NCI-H1436 treated with DMSO at 0.1 percent for 48 hours (cell line): ENCODE data around the gene CNDP1.

Source experiments
- DNase-seq: peaks from one replicate; lab custom pipeline; 2025; lab: John Stamatoyannopoulos, UW

Gene CNDP1

GRCh38 chr18:74507097-74507881 is 27.0 kb upstream of the CNDP1 start:
- DNase-seq = no peak

GRCh38 chr18:74507927-74508326 is 26.4 kb upstream of the CNDP1 start:
- no peak for DNase-seq

- DNase-seq = no peak
These were observed 25.9 kb upstream of the CNDP1 start for GRCh38 chr18:74508366-74508765.

- no peak for DNase-seq
These were observed 25.5 kb upstream of the CNDP1 start for GRCh38 chr18:74508821-74509225.

GRCh38 chr18:74509856-74510769 is 24.2 kb upstream of the CNDP1 start:
- DNase-seq = no peak

- DNase-seq = no peak
These were observed 23.6 kb upstream of the CNDP1 start for GRCh38 chr18:74510770-74511095.

GRCh38 chr18:74511823-74512222 is 22.5 kb upstream of the CNDP1 start:
- DNase-seq = no peak

GRCh38 chr18:74512321-74513053 is 21.8 kb upstream of the CNDP1 start:
- DNase-seq = no peak

- no peak for DNase-seq
These were observed 21.0 kb upstream of the CNDP1 start for GRCh38 chr18:74513149-74513882.

GRCh38 chr18:74513883-74514205 is 20.5 kb upstream of the CNDP1 start:
- DNase-seq = no peak

- DNase-seq = no peak
These were observed 19.3 kb upstream of the CNDP1 start for GRCh38 chr18:74514860-74515495.

GRCh38 chr18:74515620-74516231 is 18.6 kb upstream of the CNDP1 start:
- no peak for DNase-seq

- no peak for DNase-seq
These were observed 17.7 kb upstream of the CNDP1 start for GRCh38 chr18:74516271-74517235.

GRCh38 chr18:74517236-74517630 is 17.1 kb upstream of the CNDP1 start:
- no peak for DNase-seq

GRCh38 chr18:74518456-74519295 is 15.6 kb upstream of the CNDP1 start:
- no peak for DNase-seq

- DNase-seq = no peak
These were observed 14.8 kb upstream of the CNDP1 start for GRCh38 chr18:74519320-74520095.

GRCh38 chr18:74520096-74520833 is 14.0 kb upstream of the CNDP1 start:
- no peak for DNase-seq
